Effector memory CD4-positive, alpha-beta T cell (primary cell): ENCODE measurements around the gene SLC39A11.
"Not testable (repeated sequence)": the region's sequence is repeated elsewhere in the genome, so short reads cannot be mapped to it uniquely, and the experiment has no call there.

ENCODE experiments used
- DNase-seq, 3 donors: peaks; one replicate each; pipeline ENCODE4 v3.0.0-alpha.2; 2020
- H3K27ac ChIP-seq: 2 replicates; pipeline ENCODE4 v1.7.0; 2013; ENCODE audit warnings: mild to moderate bottlenecking, low read length, moderate library complexity; ENCODE audit not compliant: insufficient read depth, poor library complexity, severe bottlenecking
- H3K27me3 ChIP-seq: replicated peaks from 2 replicates; pipeline ENCODE4 v1.7.0; 2013; ENCODE audit warnings: mild to moderate bottlenecking, low read length; ENCODE audit not compliant: insufficient read depth, control insufficient read depth, poor library complexity, severe bottlenecking
- H3K36me3 ChIP-seq: 2 replicates; pipeline ENCODE4 v1.7.0; 2013; ENCODE audit warnings: mild to moderate bottlenecking, low read length, moderate library complexity; ENCODE audit not compliant: control insufficient read depth, insufficient read depth
- H3K4me1 ChIP-seq: 2 replicates; pipeline ENCODE4 v1.7.0; 2013; ENCODE audit warnings: low read length, mild to moderate bottlenecking; ENCODE audit not compliant: control insufficient read depth, insufficient read depth, poor library complexity, severe bottlenecking
- H3K4me3 ChIP-seq: 2 replicates; pipeline ENCODE4 v1.7.0; 2013; ENCODE audit warnings: low read length, low read depth, mild to moderate bottlenecking; ENCODE audit not compliant: insufficient read depth, poor library complexity, severe bottlenecking
- H3K9me3 ChIP-seq: 2 replicates; pipeline ENCODE4 v1.7.0; 2013; ENCODE audit warnings: mild to moderate bottlenecking, low read length, moderate library complexity; ENCODE audit not compliant: control insufficient read depth

Gene SLC39A11

DNA sequence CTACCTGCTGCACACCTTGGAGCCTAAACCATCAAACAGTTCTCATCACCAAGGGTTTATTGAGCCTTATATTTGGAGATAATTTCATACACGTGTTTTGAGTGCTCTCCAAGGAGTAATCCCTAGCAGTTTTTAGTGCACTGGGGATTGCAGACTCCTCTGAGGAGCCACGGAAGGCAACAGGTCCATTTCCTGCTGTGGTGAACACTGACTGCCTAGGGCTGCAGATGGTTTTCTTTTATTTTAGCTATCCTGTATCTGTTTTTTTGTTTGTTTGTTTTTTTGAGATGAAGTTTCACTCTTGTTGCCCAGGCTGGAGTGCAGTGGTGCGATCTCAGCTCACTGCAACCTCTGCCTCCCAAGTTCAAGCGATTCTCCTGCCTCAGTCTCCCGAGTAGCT, 93.0 kb downstream of the SLC39A11 start:
- DNase-seq: not testable (repeated sequence)

DNA sequence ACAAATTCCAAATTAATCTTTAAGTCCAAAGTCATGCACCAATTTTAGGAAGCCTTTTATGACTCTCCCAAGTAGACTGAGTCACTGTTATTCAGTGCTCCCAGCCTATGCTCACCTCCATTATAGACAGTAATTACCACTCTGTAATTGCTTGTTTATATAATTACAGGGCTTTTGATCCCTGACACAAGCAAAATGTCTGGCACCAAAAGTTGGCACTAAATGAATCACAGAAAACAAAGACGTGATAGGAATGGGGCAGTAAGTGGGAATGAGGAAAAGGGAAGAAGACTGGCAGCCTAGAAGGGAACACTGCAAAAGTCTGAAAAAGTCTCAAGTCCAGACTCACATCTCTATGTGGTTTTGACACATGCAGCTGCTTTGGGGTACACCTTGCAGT, 94.1 kb downstream of the SLC39A11 start:
- no peak for DNase-seq
- Histone ChIP-seq H3K4me3 (no peak overlapping the region), H3K4me1 (no peaks in the 10 kb centered on the region), H3K36me3 (no peaks in the 10 kb centered on the region), H3K27ac (no peak overlapping the region), H3K9me3 (no peaks in the 10 kb centered on the region), H3K27me3 (no peaks in the 10 kb centered on the region)

More for the DNA sequence above, 93.0 kb downstream of the SLC39A11 start:
- H3K27me3 ChIP-seq, H3K9me3 ChIP-seq, H3K4me3 ChIP-seq, H3K27ac ChIP-seq, H3K4me1 ChIP-seq, H3K36me3 ChIP-seq: not testable (repeated sequence)

DNA sequence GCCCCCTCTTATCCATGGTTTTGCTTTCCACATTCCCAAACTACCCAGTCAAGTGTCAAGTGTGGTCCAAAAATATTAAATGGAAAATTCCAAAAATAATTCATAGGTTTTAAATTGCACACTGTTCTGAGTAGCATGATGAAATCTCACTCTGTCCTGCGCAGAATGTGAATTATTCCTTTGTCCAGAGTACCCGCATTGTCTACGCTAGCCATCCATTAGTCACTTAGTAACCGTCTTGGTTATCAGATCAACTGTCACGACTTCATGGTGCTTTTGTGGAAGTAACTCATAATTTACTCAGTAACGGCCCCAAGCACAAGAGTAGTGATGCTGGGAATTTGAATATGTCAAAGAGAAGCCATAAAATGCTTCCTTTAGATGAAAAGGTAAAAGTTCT, 94.9 kb downstream of the SLC39A11 start:
- Histone ChIP-seq H3K4me1 (no peaks in the 10 kb centered on the region), H3K9me3 (no peaks in the 10 kb centered on the region), H3K27me3 (no peaks in the 10 kb centered on the region), H3K27ac (no peak overlapping the region), H3K36me3 (no peaks in the 10 kb centered on the region), H3K4me3 (no peak overlapping the region)
- DNase-seq: no peak

DNA sequence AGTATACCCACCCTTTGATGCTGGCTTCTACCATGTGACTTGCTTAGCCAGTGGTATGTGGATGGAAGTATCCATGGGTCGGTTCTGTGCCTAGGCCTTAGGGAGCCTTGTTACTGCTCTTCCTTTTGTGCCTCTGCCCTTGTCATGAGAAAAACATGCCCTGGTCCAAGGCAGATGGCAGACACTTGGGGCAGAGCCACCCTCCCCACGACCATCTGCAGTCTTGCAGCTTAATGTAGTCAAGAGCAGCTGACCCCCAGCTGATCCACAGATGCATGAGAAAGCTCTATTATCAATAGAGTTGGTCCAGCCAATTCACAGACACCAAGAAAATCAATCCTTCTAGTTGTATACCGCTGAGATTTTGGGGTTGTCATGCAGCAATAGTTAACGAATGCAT, 95.7 kb downstream of the SLC39A11 start:
- no peak for DNase-seq
- no peaks in the 10 kb centered on the region for H3K27me3 ChIP-seq
- H3K9me3 ChIP-seq: no peaks in the 10 kb centered on the region
- no peak overlapping the region for H3K27ac ChIP-seq
- no peaks in the 10 kb centered on the region for H3K36me3 ChIP-seq
- H3K4me1 ChIP-seq: no peaks in the 10 kb centered on the region
- H3K4me3 ChIP-seq: no peak overlapping the region

DNA sequence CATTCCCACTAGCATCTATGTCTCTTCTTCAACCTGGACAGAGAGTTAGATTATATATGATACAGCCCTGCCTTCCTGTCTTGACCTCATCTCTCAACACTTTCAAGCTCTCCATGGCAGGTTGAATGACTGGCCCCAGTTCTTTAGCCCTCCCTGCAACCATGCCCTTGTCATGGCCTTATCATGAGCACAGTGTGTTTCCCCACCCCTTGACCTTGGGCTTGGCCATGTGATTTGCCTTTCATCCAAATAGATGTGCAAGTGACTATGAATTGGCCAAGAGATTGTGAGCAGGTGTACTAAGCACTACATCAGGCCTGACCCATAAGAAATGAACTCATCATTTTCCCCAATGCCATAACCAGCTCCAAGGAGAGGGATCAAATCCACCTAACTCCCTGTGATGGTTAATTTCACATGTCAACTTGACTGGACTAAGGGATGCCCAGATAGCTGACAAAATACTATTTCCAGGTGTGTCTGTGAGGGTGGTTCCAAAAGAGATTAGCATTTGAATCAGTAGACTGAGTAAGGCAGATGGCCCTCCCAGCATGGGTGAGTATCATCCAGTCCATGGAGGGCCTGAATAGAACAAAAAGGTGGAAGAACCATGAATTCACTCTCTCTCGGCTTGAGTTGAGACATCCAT, 97.4 kb downstream of the SLC39A11 start:
- Histone ChIP-seq H3K9me3 (no peaks in the 10 kb centered on the region), H3K36me3 (no peaks in the 10 kb centered on the region)

DNA sequence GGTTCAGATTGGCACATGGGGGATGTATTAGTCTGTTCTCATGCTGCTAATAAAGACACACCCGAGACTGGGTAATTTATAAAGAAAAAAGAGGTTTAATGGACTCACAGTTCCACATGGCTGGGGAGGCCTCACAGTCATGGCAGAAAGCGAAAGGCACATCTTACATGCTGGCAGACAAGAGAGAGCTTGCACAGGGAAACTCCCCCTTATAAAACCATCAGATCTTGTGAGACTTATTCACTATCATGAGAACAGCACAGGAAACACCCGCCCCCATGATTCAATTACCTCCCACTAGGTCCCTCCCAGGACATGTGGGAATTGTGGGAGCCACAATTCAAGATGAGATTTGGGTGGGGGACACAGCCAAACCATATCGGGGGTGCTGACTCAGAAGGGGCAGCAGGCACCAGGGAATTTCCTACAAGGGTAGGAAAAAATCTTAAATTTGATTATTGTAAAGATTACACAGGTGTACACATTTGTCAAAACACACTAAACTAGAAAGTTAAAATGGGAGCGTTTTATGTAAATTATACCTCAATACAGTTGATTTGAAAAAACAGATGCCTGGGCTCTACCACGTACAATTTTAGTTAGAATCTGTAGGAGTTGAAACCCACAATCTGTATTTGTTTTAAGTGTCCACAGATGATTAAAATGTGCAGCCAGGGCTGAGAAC, 99.6 kb downstream of the SLC39A11 start:
- H3K4me3 ChIP-seq, H3K27ac ChIP-seq, DNase-seq, H3K36me3 ChIP-seq, H3K27me3 ChIP-seq, H3K4me1 ChIP-seq, H3K9me3 ChIP-seq: not testable (repeated sequence)

More for the DNA sequence above, 97.4 kb downstream of the SLC39A11 start:
- DNase-seq: no peak
- no peak overlapping the region for H3K27ac ChIP-seq
- H3K4me3 ChIP-seq: no peak overlapping the region
- H3K27me3 ChIP-seq: no peaks in the 10 kb centered on the region
- no peaks in the 10 kb centered on the region for H3K4me1 ChIP-seq

DNA sequence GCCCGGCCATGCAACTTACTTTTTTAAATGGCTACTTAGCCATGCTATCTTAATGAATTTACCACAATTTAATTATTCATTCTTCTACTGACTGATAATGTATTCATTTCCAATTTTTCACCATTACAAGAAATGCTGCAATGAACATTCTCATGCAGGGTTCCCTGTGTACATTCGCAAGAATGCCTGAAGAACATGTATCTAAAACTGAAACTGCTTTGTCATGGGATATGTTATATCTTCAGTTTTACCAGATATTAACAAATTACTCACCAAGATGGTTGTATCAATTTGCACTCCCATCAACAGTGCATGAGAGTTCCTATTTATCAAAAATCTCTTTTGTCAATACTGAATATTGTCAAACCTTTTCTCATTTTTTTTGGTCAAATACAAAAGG, 100.8 kb downstream of the SLC39A11 start:
- no peaks in the 10 kb centered on the region for H3K27me3 ChIP-seq
- H3K36me3 ChIP-seq: no peaks in the 10 kb centered on the region
- H3K27ac ChIP-seq: no peak overlapping the region
- no peak for DNase-seq
- no peaks in the 10 kb centered on the region for H3K9me3 ChIP-seq
- H3K4me1 ChIP-seq: no peaks in the 10 kb centered on the region
- H3K4me3 ChIP-seq: no peak overlapping the region

DNA sequence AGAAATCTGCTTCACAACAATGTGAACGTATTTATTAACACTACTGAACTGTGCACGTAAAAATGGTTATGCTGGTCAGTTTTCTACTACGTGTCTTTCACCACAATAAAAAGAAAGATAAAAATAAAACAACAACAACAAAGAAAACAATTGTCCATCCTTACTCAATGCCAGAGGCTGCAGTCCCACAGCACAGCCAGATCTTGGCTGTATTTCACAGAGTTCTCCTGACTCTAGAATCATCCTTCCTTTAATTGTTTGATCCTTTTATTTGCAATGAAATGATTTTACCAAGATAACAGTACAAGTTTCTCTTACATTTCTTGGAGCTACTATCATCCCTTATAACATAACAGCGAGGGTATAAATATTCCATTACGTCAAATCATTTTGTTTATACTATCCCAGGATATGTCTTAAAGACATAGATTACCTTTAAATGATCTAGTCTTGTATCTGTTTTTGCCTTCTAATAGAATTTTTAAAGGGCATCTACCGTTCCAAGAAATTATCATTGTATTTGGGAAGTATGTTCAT, 103.3 kb downstream of the SLC39A11 start:
- no peak for DNase-seq
- H3K27ac ChIP-seq: no peak overlapping the region
- no peak overlapping the region for H3K4me3 ChIP-seq
- no peaks in the 10 kb centered on the region for H3K4me1 ChIP-seq
- H3K9me3 ChIP-seq: no peaks in the 10 kb centered on the region
- H3K36me3 ChIP-seq: no peaks in the 10 kb centered on the region
- no peaks in the 10 kb centered on the region for H3K27me3 ChIP-seq

DNA sequence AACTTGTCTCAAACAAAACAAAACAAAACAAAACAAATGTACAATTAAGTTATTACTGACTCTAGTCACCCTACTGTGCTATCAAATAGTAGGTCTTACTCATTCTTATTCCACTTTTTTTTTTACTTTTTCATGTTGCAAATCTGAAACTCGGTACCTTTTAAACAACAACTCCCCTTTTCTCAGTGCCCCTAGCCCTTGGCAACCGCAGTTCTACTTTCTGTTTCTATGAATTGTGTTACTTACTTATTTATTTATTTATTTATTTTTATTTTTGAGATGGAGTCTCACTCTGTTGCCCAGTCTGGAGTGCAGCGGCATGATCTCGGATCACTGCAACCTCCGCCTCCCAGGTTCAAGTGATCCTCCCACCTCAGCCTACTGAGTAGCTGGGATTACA, 104.0 kb downstream of the SLC39A11 start:
- Histone ChIP-seq H3K9me3 (no peaks in the 10 kb centered on the region), H3K4me1 (no peaks in the 10 kb centered on the region), H3K27me3 (no peaks in the 10 kb centered on the region), H3K4me3 (no peak overlapping the region), H3K27ac (no peak overlapping the region), H3K36me3 (no peaks in the 10 kb centered on the region)
- DNase-seq: no peak

DNA sequence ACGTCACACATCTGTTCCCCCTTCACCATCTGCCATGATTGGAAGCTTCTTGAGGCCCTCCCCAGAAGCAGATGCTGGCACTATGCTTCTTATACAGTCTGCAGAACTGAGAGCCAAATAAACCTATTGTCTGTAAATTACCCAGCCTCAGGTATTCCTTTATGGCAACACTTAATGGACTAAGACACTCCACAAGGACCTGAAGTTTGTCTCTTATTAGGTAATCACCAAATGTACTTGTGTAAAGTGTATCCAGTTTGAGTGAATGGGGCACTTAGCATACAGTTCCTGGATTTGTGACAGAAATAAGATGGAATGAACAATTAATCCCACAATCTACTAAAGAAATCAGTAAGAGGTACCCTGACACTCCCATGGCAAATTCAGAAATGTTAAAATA, 105.3 kb downstream of the SLC39A11 start:
- DNase-seq: no peak
- no peaks in the 10 kb centered on the region for H3K9me3 ChIP-seq
- H3K36me3 ChIP-seq: no peaks in the 10 kb centered on the region
- H3K4me1 ChIP-seq: no peaks in the 10 kb centered on the region
- H3K27me3 ChIP-seq: no peaks in the 10 kb centered on the region
- H3K4me3 ChIP-seq: no peak overlapping the region
- no peak overlapping the region for H3K27ac ChIP-seq
